ENCODE data around the gene GRIK2. TPM values are rescaled to one million over a fixed set of nuclear protein-coding genes. Genes with fewer than 3 reads are reported as not detected.

GRIK2 gene
- total RNA-seq, 2 donors from 2014 or later = 0.92 to 2.0 TPM

- TF ChIP-seq CTCF (IDR thresholded peaks at IDR 0.05) = no peak
- Histone ChIP-seq H3K36me3 (no peaks in the 10 kb centered on the region), H3K27me3 (replicated peaks; ENCODE audit: insufficient read depth) (no peaks in the 10 kb centered on the region), H3K27ac (no peak overlapping the region), H3K9me3 (no peaks in the 10 kb centered on the region), H3K4me1 (ENCODE audit: control insufficient read depth in 1 of 2, low read depth in 2 of 2) (peaks cover 0 to 9% of the 10 kb centered on the region in 2 donors), H3K4me3 (no peak overlapping the region)
- DNase-seq (ENCODE audit: low spot score) (no peak), ATAC-seq (ENCODE audit: insufficient number of reproducible peaks, low FRiP score, low read depth) (no peak)
These were observed 353.7 kb downstream of the GRIK2 start for GRCh38 chr6:101747160-101747559.

GRCh38 chr6:101747716-101748115, 354.2 kb downstream of the GRIK2 start:
- Histone ChIP-seq H3K27me3 (replicated peaks; ENCODE audit: insufficient read depth) (no peaks in the 10 kb centered on the region), H3K27ac (no peak overlapping the region), H3K36me3 (no peaks in the 10 kb centered on the region), H3K4me3 (no peak overlapping the region), H3K4me1 (ENCODE audit: control insufficient read depth in 1 of 2, low read depth in 2 of 2) (peaks cover 0 to 4% of the 10 kb centered on the region in 2 donors), H3K9me3 (no peaks in the 10 kb centered on the region)
- no peak for ATAC-seq (ENCODE audit: insufficient number of reproducible peaks, low FRiP score, low read depth)
- no peak for TF ChIP-seq CTCF (IDR thresholded peaks at IDR 0.05)
- no peak for DNase-seq (ENCODE audit: low spot score)

- Histone ChIP-seq H3K27me3 (replicated peaks; ENCODE audit: insufficient read depth) (no peaks in the 10 kb centered on the region), H3K36me3 (no peaks in the 10 kb centered on the region), H3K27ac (no peak overlapping the region), H3K9me3 (no peaks in the 10 kb centered on the region), H3K4me3 (no peak overlapping the region), H3K4me1 (ENCODE audit: control insufficient read depth in 1 of 2, low read depth in 2 of 2) (peaks cover 0 to under 1% of the 10 kb centered on the region in 2 donors)
- no peak for TF ChIP-seq CTCF (IDR thresholded peaks at IDR 0.05)
- ATAC-seq (ENCODE audit: insufficient number of reproducible peaks, low FRiP score, low read depth) = no peak
- DNase-seq (ENCODE audit: low spot score) = no peak
These were observed 362.4 kb downstream of the GRIK2 start for GRCh38 chr6:101755931-101756330.

GRCh38 chr6:101758368-101758767, 364.9 kb downstream of the GRIK2 start:
- ATAC-seq (ENCODE audit: insufficient number of reproducible peaks, low FRiP score, low read depth) (no peak), DNase-seq (ENCODE audit: low spot score) (no peak)
- TF ChIP-seq CTCF (IDR thresholded peaks at IDR 0.05) = no peak
- H3K27me3 ChIP-seq (replicated peaks; ENCODE audit: insufficient read depth) = no peaks in the 10 kb centered on the region
- peaks cover 0 to 3% of the 10 kb centered on the region in 2 donors for H3K4me1 ChIP-seq (ENCODE audit: control insufficient read depth in 1 of 2, low read depth in 2 of 2)
- no peak overlapping the region for H3K27ac ChIP-seq
- H3K9me3 ChIP-seq = no peaks in the 10 kb centered on the region
- no peak overlapping the region for H3K4me3 ChIP-seq
- H3K36me3 ChIP-seq = no peaks in the 10 kb centered on the region

GRCh38 chr6:101760843-101761621, 367.5 kb downstream of the GRIK2 start:
- H3K4me1 ChIP-seq (ENCODE audit: control insufficient read depth in 1 of 2, low read depth in 2 of 2) = peaks cover 0 to 3% of the 10 kb centered on the region in 2 donors
- H3K27ac ChIP-seq = no peak overlapping the region
- no peak overlapping the region for H3K4me3 ChIP-seq
- TF ChIP-seq CTCF (IDR thresholded peaks at IDR 0.05) = no peak
- H3K27me3 ChIP-seq (replicated peaks; ENCODE audit: insufficient read depth) = no peaks in the 10 kb centered on the region
- no peak for DNase-seq (ENCODE audit: low spot score)
- H3K36me3 ChIP-seq = no peaks in the 10 kb centered on the region
- no peaks in the 10 kb centered on the region for H3K9me3 ChIP-seq
- ATAC-seq (ENCODE audit: insufficient number of reproducible peaks, low FRiP score, low read depth) = no peak
